GM18526 (cell line): Measurements from ENCODE around the gene PSMA6.

Source experiments
- POLR2A ChIP-seq: IDR thresholded peaks from 3 replicates; pipeline ENCODE4 v1.6.1; 2011; ENCODE audit not compliant: insufficient read length; ENCODE audit errors: extremely low read depth

The PSMA6 gene

GRCh38 chr14:35292051-35292769, at the start of gene PSMA6:
Gene PSMA6, plus strand, starts transcription at chr14:35292382. Its CDS starts 95 bp downstream, at chr14:35292477.
- TF ChIP-seq POLR2A = peak; percentile 61

GRCh38 chr14:35242599-35243311, 49.4 kb upstream of the PSMA6 start:
- no peak for TF ChIP-seq POLR2A

- TF ChIP-seq POLR2A = no peak
Measured at GRCh38 chr14:35243956-35244355, 48.2 kb upstream of the PSMA6 start.

GRCh38 chr14:35244542-35244941, 47.6 kb upstream of the PSMA6 start:
- TF ChIP-seq POLR2A = no peak

- TF ChIP-seq POLR2A = no peak
Measured at GRCh38 chr14:35245051-35245450, 47.1 kb upstream of the PSMA6 start.

GRCh38 chr14:35247777-35248475, 44.3 kb upstream of the PSMA6 start:
- TF ChIP-seq POLR2A = no peak

GRCh38 chr14:35248476-35248788, 43.8 kb upstream of the PSMA6 start:
- no peak for TF ChIP-seq POLR2A

- TF ChIP-seq POLR2A = no peak
Measured at GRCh38 chr14:35250319-35250718, 41.9 kb upstream of the PSMA6 start.

- TF ChIP-seq POLR2A = no peak
Measured at GRCh38 chr14:35252451-35252868, 39.7 kb upstream of the PSMA6 start.

- no peak for TF ChIP-seq POLR2A
Measured at GRCh38 chr14:35254736-35255135, 37.4 kb upstream of the PSMA6 start.

- no peak for TF ChIP-seq POLR2A
Measured at GRCh38 chr14:35255711-35256110, 36.5 kb upstream of the PSMA6 start.

- TF ChIP-seq POLR2A = no peak
Measured at GRCh38 chr14:35257809-35258208, 34.4 kb upstream of the PSMA6 start.

- no peak for TF ChIP-seq POLR2A
Measured at GRCh38 chr14:35258420-35258819, 33.8 kb upstream of the PSMA6 start.

- TF ChIP-seq POLR2A = no peak
Measured at GRCh38 chr14:35261774-35262173, 30.4 kb upstream of the PSMA6 start.

- no peak for TF ChIP-seq POLR2A
Measured at GRCh38 chr14:35262436-35262835, 29.7 kb upstream of the PSMA6 start.

- no peak for TF ChIP-seq POLR2A
Measured at GRCh38 chr14:35268946-35269345, 23.2 kb upstream of the PSMA6 start.

- no peak for TF ChIP-seq POLR2A
Measured at GRCh38 chr14:35274805-35275204, 17.4 kb upstream of the PSMA6 start.

GRCh38 chr14:35277179-35277578, 15.0 kb upstream of the PSMA6 start:
- no peak for TF ChIP-seq POLR2A
